ENCODE measurements around the gene ATF2. TPM values are rescaled to one million over a fixed set of nuclear protein-coding genes. Genes with fewer than 3 reads are reported as not detected.

ATF2 gene
- total and polyA plus RNA-seq, 2 of the 8 experiments (the other 6 are each of a cell fraction or from before 2014, with no cell fraction given), result 31.2 to 46.5 TPM

- DNase-seq (ENCODE audit: low read depth in 1 of 2, low spot score in 2 of 2), result no peak
- no peaks in the 10 kb centered on the region for H4K20me1 ChIP-seq (replicated peaks in 1 of 2; ENCODE audit: control insufficient read depth in 1 of 2, insufficient read depth in 2 of 2, low read length in 2 of 2)
- no peaks in the 10 kb centered on the region for H3K36me3 ChIP-seq (ENCODE audit: control insufficient read depth in 2 of 4, insufficient read depth in 4 of 4, low read length in 3 of 4)
- no peak overlapping the region for H3K4ac ChIP-seq (replicated peaks; ENCODE audit: insufficient read length, low read depth, low read length)
- FAIRE-seq, result no peak
- no peak overlapping the region for H3K18ac ChIP-seq (ENCODE audit: extremely low read depth, low read length)
- no peak overlapping the region for H3K23ac ChIP-seq (ENCODE audit: insufficient read length)
- no peaks in the 10 kb centered on the region for H3K79me2 ChIP-seq (ENCODE audit: control insufficient read depth in 1 of 2, insufficient read depth in 2 of 2, low read length in 2 of 2)
- H2BK20ac ChIP-seq (ENCODE audit: low read length), result no peak overlapping the region
- no peaks in the 10 kb centered on the region for H3K79me1 ChIP-seq (ENCODE audit: low read depth, low read length)
- H3K27ac ChIP-seq (ENCODE audit: low read depth, low read length), result no peak overlapping the region
- H4K8ac ChIP-seq (ENCODE audit: extremely low read depth, insufficient read depth, low read length), result no peak overlapping the region
- H3K4me3 ChIP-seq (ENCODE audit: extremely low read depth in 1 of 4, insufficient read depth in 2 of 4, low read depth in 3 of 4, low read length in 4 of 4), result no peak overlapping the region
- CTCF ChIA-PET (ENCODE audit: partially characterized antibody), result interaction anchor here (0.7 to 2.7 kb wide), 7 partner anchors 9 to 351 kb away, joined by 3 to 16 read pairs (median 4); no protein-coding TSS in a partner anchor
- no peak overlapping the region for H3K56ac ChIP-seq (replicated peaks; ENCODE audit: insufficient read length, low read depth, low read length)
- no peak overlapping the region for H3K9ac ChIP-seq (replicated peaks in 1 of 4; ENCODE audit: extremely low read depth in 1 of 4, low read depth in 3 of 4, low read length in 3 of 4)
- H2BK15ac ChIP-seq (ENCODE audit: low read length), result 0 out of 2 replicates have a peak overlapping the region, but pooled peaks have one; percentile 16
- H2BK5ac ChIP-seq (ENCODE audit: low read depth, low read length), result no peak overlapping the region
- TF ChIP-seq BACH1 (IDR thresholded peaks at IDR 0.05; ENCODE audit: low read length), result no peak
- no peak for TF ChIP-seq BRCA1 (IDR thresholded peaks at IDR 0.05; ENCODE audit: low read depth, low read length)
- no peak for TF ChIP-seq MAX (IDR thresholded peaks at IDR 0.05)
- TF ChIP-seq YY1 (IDR thresholded peaks at IDR 0.05; ENCODE audit: low read depth, low read length), result no peak
- no peak for TF ChIP-seq GTF2F1 (IDR thresholded peaks at IDR 0.05; ENCODE audit: borderline replicate concordance, low read depth, low read length)
- TF ChIP-seq ZNF274 (IDR thresholded peaks at IDR 0.05; ENCODE audit: borderline replicate concordance, extremely low read depth, low read length), result no peak
- no peak for TF ChIP-seq USF2 (IDR thresholded peaks at IDR 0.05; ENCODE audit: low read length)
- no peak for TF ChIP-seq TBP (IDR thresholded peaks at IDR 0.05; ENCODE audit: low read depth, low read length)
- TF ChIP-seq JUND (IDR thresholded peaks at IDR 0.05; ENCODE audit: low read length), result no peak
- TF ChIP-seq CHD1 (IDR thresholded peaks at IDR 0.05; ENCODE audit: low read depth, low read length), result no peak
- no peak for TF ChIP-seq SAP30 (IDR thresholded peaks at IDR 0.05; ENCODE audit: insufficient read depth, insufficient replicate concordance, low read length)
- no peaks in the 10 kb centered on the region for H3K4me1 ChIP-seq (replicated peaks in 1 of 4; ENCODE audit: control insufficient read depth in 3 of 4, insufficient read depth in 4 of 4, low read length in 3 of 4)
- H4K5ac ChIP-seq (ENCODE audit: insufficient read length, low read depth, low read length), result no peak overlapping the region
- H3K14ac ChIP-seq (ENCODE audit: insufficient read length), result no peak overlapping the region
- no peak overlapping the region for H2BK12ac ChIP-seq (ENCODE audit: low read depth, low read length)
- H2AK5ac ChIP-seq (ENCODE audit: low read depth, low read length), result no peak overlapping the region
- POLR2A ChIA-PET (ENCODE audit: partially characterized antibody), result no interaction called here
- no peak overlapping the region for H2AFZ ChIP-seq (ENCODE audit: low read length)
- no peak overlapping the region for H3K4me2 ChIP-seq (ENCODE audit: insufficient read depth in 1 of 2, low read depth in 2 of 2, low read length in 2 of 2)
- WGBS, 2 experiments (ENCODE audit: extremely low coverage in 1 of 2, insufficient coverage in 1 of 2, insufficient read length in 1 of 2, insufficient replicate concordance in 2 of 2, low coverage in 1 of 2, low lambda C conversion rate in 2 of 2, missing lambda C conversion rate in 1 of 2), result 85% methylated on average over 3 of the region's 3 CpGs; no CpG with 5 or more reads in 1 of the 2 experiments
- no peak overlapping the region for H4K91ac ChIP-seq (replicated peaks; ENCODE audit: insufficient read length, low read length)
- no peaks in the 10 kb centered on the region for H3K23me2 ChIP-seq (ENCODE audit: low read depth, low read length)
- no peaks in the 10 kb centered on the region for H3K27me3 ChIP-seq (replicated peaks in 1 of 4; ENCODE audit: control insufficient read depth in 3 of 4, extremely low read depth in 1 of 4, insufficient read depth in 3 of 4, low read length in 3 of 4)
- no peak overlapping the region for H2BK120ac ChIP-seq (replicated peaks; ENCODE audit: low read depth, low read length)
- H3K9me3 ChIP-seq (ENCODE audit: insufficient read depth in 2 of 2, low read depth in 1 of 2, low read length in 1 of 2), result no peaks in the 10 kb centered on the region
Observed at GRCh38 chr2:175039490-175039889, 128.5 kb downstream of the ATF2 start.
